CD4-positive, alpha-beta memory T cell (primary cell): Measurements from ENCODE around the gene SLC30A10. TPM values are rescaled to one million over a fixed set of nuclear protein-coding genes. Genes with fewer than 3 reads are reported as not detected.
"Not testable (repeated sequence)": the region's sequence is repeated elsewhere in the genome, so short reads cannot be mapped to it uniquely, and the experiment has no call there.

Experiments used
- CTCF ChIA-PET: fragments of 350-600 bp; sonication (Branson Sonifier 250); formaldehyde crosslinking; loops from one replicate; lab custom pipeline; 2021; ENCODE audit warnings: inconsistent platforms; ENCODE audit not compliant: partially characterized antibody; lab: Charles Lee
- POLR2A ChIA-PET: fragments of 350-600 bp; sonication (Branson Sonifier 250); formaldehyde crosslinking; loops from one replicate; lab custom pipeline; 2021; ENCODE audit not compliant: partially characterized antibody; lab: Charles Lee
- DNase-seq, 5 donors: peaks; one replicate each; pipeline versions ENCODE4 v3.0.0 to v3.0.0-alpha.2; 2020 to 2022; ENCODE audit warnings: mixed read lengths in 1 of 5
- H3K27ac ChIP-seq: one replicate; pipeline ENCODE4 v1.7.0; 2013; ENCODE audit warnings: low read depth, low read length
- H3K27me3 ChIP-seq: 2 replicates; pipeline ENCODE4 v1.7.0; 2013; ENCODE audit warnings: mild to moderate bottlenecking, low read length, moderate library complexity; ENCODE audit not compliant: insufficient read depth
- H3K36me3 ChIP-seq: 2 replicates; pipeline ENCODE4 v1.7.0; 2013; ENCODE audit warnings: mild to moderate bottlenecking, low read length, moderate library complexity; ENCODE audit not compliant: insufficient read depth
- H3K4me1 ChIP-seq: 2 replicates; pipeline ENCODE4 v1.7.0; 2013; ENCODE audit warnings: mild to moderate bottlenecking, low read length, moderate library complexity; ENCODE audit not compliant: insufficient read depth
- H3K4me3 ChIP-seq, 2 donors: one replicate each; pipeline ENCODE4 v1.7.0; 2013; ENCODE audit warnings: low read length in 2 of 2, mild to moderate bottlenecking in 1 of 2
- H3K9me3 ChIP-seq, 2 donors: one replicate each; pipeline ENCODE4 v1.7.0; 2013; ENCODE audit warnings: low read length in 2 of 2, control low read depth in 1 of 2; ENCODE audit not compliant: control insufficient read depth in 1 of 2
- H3K27ac Mint-ChIP-seq, 7 donors: one replicate each; pipeline ENCODE4 v1.8.0; 2020 to 2021; ENCODE audit warnings: mixed read lengths in 7 of 7, mild to moderate bottlenecking in 6 of 7, inconsistent platforms in 3 of 7, moderate library complexity in 3 of 7
- H3K27me3 Mint-ChIP-seq, 2 donors: one replicate each; pipeline ENCODE4 v1.8.0; 2020 to 2021; ENCODE audit warnings: mixed read lengths in 2 of 2
- H3K36me3 Mint-ChIP-seq, 2 donors: one replicate each; pipeline ENCODE4 v1.8.0; 2020 to 2021; ENCODE audit warnings: mixed read lengths in 2 of 2, inconsistent platforms in 1 of 2, mild to moderate bottlenecking in 1 of 2
- H3K4me1 Mint-ChIP-seq, 4 donors: one replicate each; pipeline ENCODE4 v1.8.0; 2020 to 2021; ENCODE audit warnings: mixed read lengths in 4 of 4, mild to moderate bottlenecking in 1 of 4
- H3K4me3 Mint-ChIP-seq, 8 donors: one replicate each; pipeline ENCODE4 v1.8.0; 2020 to 2021; ENCODE audit warnings: mixed read lengths in 8 of 8, mild to moderate bottlenecking in 7 of 8, moderate library complexity in 6 of 8, inconsistent platforms in 3 of 8
- H3K9me3 Mint-ChIP-seq, 8 donors: one replicate each; pipeline ENCODE4 v1.8.0; 2020 to 2021; ENCODE audit warnings: mixed read lengths in 8 of 8, mild to moderate bottlenecking in 5 of 8, inconsistent platforms in 3 of 8, moderate library complexity in 1 of 8
- intact Hi-C: fragments of 100-400 bp; cut with micrococcal nuclease; formaldehyde crosslinking; loops from one replicate; pipeline ENCODE4 v1.15.1; 2023
- polyA plus RNA-seq, 2 donors: library from polyadenylated mRNA; unstranded; fragments of 300-500 nt; fragmentation: Illumina TruSeq; gene quantifications; one replicate each; pipeline ENCODE4 v1.2.3, GENCODE V29; 2021
- total RNA-seq, 2 experiments: library from RNA; stranded (reverse); gene quantifications; one replicate each; pipeline ENCODE4 v1.2.3, GENCODE V29; 2021

Gene SLC30A10
- total and polyA plus RNA-seq, 4 experiments from 2014 or later: not detected

- Mint-ChIP-seq H3K27ac (no peak overlapping the region), H3K27me3 (peaks cover under 1 to 5% of the 10 kb centered on the region in 2 donors), H3K4me1 (no peaks in the 10 kb centered on the region), H3K9me3 (peaks cover 0 to 1% (median 0%) of the 10 kb centered on the region in 8 donors), H3K4me3 (no peak overlapping the region), H3K36me3 (no peaks in the 10 kb centered on the region)
- H3K4me1 ChIP-seq: no peaks in the 10 kb centered on the region
- no peak overlapping the region for H3K27ac ChIP-seq
- ChIA-PET POLR2A (no interaction called here), CTCF (no interaction called here)
- intact Hi-C loops: no loop called here
- H3K27me3 ChIP-seq: no peaks in the 10 kb centered on the region
- H3K36me3 ChIP-seq: no peaks in the 10 kb centered on the region
- DNase-seq: no peak
- no peaks in the 10 kb centered on the region for H3K9me3 ChIP-seq
- no peak overlapping the region for H3K4me3 ChIP-seq
Observed at GRCh38 chr1:219910716-219911115, 17.6 kb downstream of the SLC30A10 start.

- POLR2A ChIA-PET: no interaction called here
- no peak overlapping the region for H3K4me3 ChIP-seq
- H3K36me3 Mint-ChIP-seq: no peaks in the 10 kb centered on the region
- no peaks in the 10 kb centered on the region for H3K9me3 ChIP-seq
- H3K4me1 Mint-ChIP-seq: no peaks in the 10 kb centered on the region
- H3K27me3 Mint-ChIP-seq: peaks cover 0 to 5% of the 10 kb centered on the region in 2 donors
- no peaks in the 10 kb centered on the region for H3K4me1 ChIP-seq
- intact Hi-C loops: no loop called here
- H3K9me3 Mint-ChIP-seq: no peaks in the 10 kb centered on the region
- no peak overlapping the region for H3K27ac ChIP-seq
- H3K27me3 ChIP-seq: no peaks in the 10 kb centered on the region
- H3K27ac Mint-ChIP-seq: no peak overlapping the region
- no peak overlapping the region for H3K4me3 Mint-ChIP-seq
- DNase-seq: no peak
- H3K36me3 ChIP-seq: no peaks in the 10 kb centered on the region
- CTCF ChIA-PET: no interaction called here
Observed at GRCh38 chr1:219909476-219909875, 18.9 kb downstream of the SLC30A10 start.

- ChIA-PET POLR2A (no interaction called here), CTCF (no interaction called here)
- no peaks in the 10 kb centered on the region for H3K4me1 Mint-ChIP-seq
Observed at GRCh38 chr1:219908170-219908569, 20.2 kb downstream of the SLC30A10 start.

GRCh38 chr1:219907772-219908070 is 20.6 kb downstream of the SLC30A10 start:
- CTCF ChIA-PET: no interaction called here
- no peak overlapping the region for H3K27ac Mint-ChIP-seq
- DNase-seq: no peak

More at GRCh38 chr1:219908170-219908569, 20.2 kb downstream of the SLC30A10 start:
- intact Hi-C loops: no loop called here
- H3K4me3 Mint-ChIP-seq: no peak overlapping the region
- H3K27ac ChIP-seq: no peak overlapping the region
- no peak overlapping the region for H3K4me3 ChIP-seq
- H3K36me3 ChIP-seq: no peaks in the 10 kb centered on the region
- H3K27me3 ChIP-seq: no peaks in the 10 kb centered on the region
- peaks cover 0 to 5% of the 10 kb centered on the region in 2 donors for H3K27me3 Mint-ChIP-seq
- H3K27ac Mint-ChIP-seq: no peak overlapping the region
- H3K4me1 ChIP-seq: no peaks in the 10 kb centered on the region
- no peaks in the 10 kb centered on the region for H3K36me3 Mint-ChIP-seq
- no peaks in the 10 kb centered on the region for H3K9me3 ChIP-seq
- H3K9me3 Mint-ChIP-seq: no peaks in the 10 kb centered on the region
- no peak for DNase-seq

GRCh38 chr1:219906924-219907771 is 21.2 kb downstream of the SLC30A10 start:
- Histone ChIP-seq H3K4me1 (no peaks in the 10 kb centered on the region), H3K36me3 (no peaks in the 10 kb centered on the region), H3K27me3 (no peaks in the 10 kb centered on the region), H3K27ac (no peak overlapping the region), H3K4me3 (no peak overlapping the region), H3K9me3 (no peaks in the 10 kb centered on the region)
- intact Hi-C loops: no loop called here
- POLR2A ChIA-PET: no interaction called here
- H3K9me3 Mint-ChIP-seq: no peaks in the 10 kb centered on the region
- H3K36me3 Mint-ChIP-seq: no peaks in the 10 kb centered on the region
- H3K27ac Mint-ChIP-seq: no peak overlapping the region
- DNase-seq: no peak
- CTCF ChIA-PET: no interaction called here
- no peak overlapping the region for H3K4me3 Mint-ChIP-seq
- peaks cover 0 to 5% of the 10 kb centered on the region in 2 donors for H3K27me3 Mint-ChIP-seq
- H3K4me1 Mint-ChIP-seq: no peaks in the 10 kb centered on the region

More at GRCh38 chr1:219907772-219908070, 20.6 kb downstream of the SLC30A10 start:
- Histone ChIP-seq H3K27ac (no peak overlapping the region), H3K9me3 (no peaks in the 10 kb centered on the region), H3K4me3 (no peak overlapping the region), H3K4me1 (no peaks in the 10 kb centered on the region), H3K27me3 (no peaks in the 10 kb centered on the region), H3K36me3 (no peaks in the 10 kb centered on the region)
- peaks cover 0 to 5% of the 10 kb centered on the region in 2 donors for H3K27me3 Mint-ChIP-seq
- H3K4me3 Mint-ChIP-seq: no peak overlapping the region
- no peaks in the 10 kb centered on the region for H3K9me3 Mint-ChIP-seq
- H3K36me3 Mint-ChIP-seq: no peaks in the 10 kb centered on the region
- intact Hi-C loops: no loop called here
- no peaks in the 10 kb centered on the region for H3K4me1 Mint-ChIP-seq
- POLR2A ChIA-PET: no interaction called here

- H3K4me1 Mint-ChIP-seq, intact Hi-C loops, H3K9me3 Mint-ChIP-seq: not testable (repeated sequence)
Observed at GRCh38 chr1:219906565-219906923, 21.8 kb downstream of the SLC30A10 start.

GRCh38 chr1:219905524-219905923 is 22.8 kb downstream of the SLC30A10 start:
- Mint-ChIP-seq H3K27ac (no peak overlapping the region), H3K27me3 (peaks cover 0 to 5% of the 10 kb centered on the region in 2 donors), H3K36me3 (no peaks in the 10 kb centered on the region), H3K4me3 (no peak overlapping the region), H3K9me3 (no peaks in the 10 kb centered on the region), H3K4me1 (no peaks in the 10 kb centered on the region)
- Histone ChIP-seq H3K27me3 (no peaks in the 10 kb centered on the region), H3K9me3 (no peaks in the 10 kb centered on the region), H3K27ac (no peak overlapping the region), H3K4me1 (no peaks in the 10 kb centered on the region), H3K36me3 (no peaks in the 10 kb centered on the region), H3K4me3 (no peak overlapping the region)
- ChIA-PET CTCF (no interaction called here), POLR2A (no interaction called here)
- no peak for DNase-seq
- intact Hi-C loops: no loop called here

More at GRCh38 chr1:219906565-219906923, 21.8 kb downstream of the SLC30A10 start:
- POLR2A ChIA-PET, CTCF ChIA-PET, H3K36me3 Mint-ChIP-seq, H3K27me3 Mint-ChIP-seq, H3K27ac Mint-ChIP-seq, H3K4me3 ChIP-seq, H3K9me3 ChIP-seq, H3K36me3 ChIP-seq, H3K4me1 ChIP-seq, H3K4me3 Mint-ChIP-seq, H3K27ac ChIP-seq, DNase-seq, H3K27me3 ChIP-seq: not testable (repeated sequence)
